Spleen (tissue), 7 donors: ENCODE results near the gene FKBP8.

ENCODE experiments used
- CTCF ChIP-seq, 11 experiments: fragments of 200-600 bp in 7 of 11; fragments of 450-650 bp in 4 of 11; sonication (generic) in 4 of 11; IDR thresholded peaks in 8 of 11; conservative IDR thresholded peaks in 3 of 11; 1 replicate in 7 of 11; 2 replicates in 4 of 11; pipeline versions ENCODE4 v1.4.0 to v1.8.0; 2016 to 2021; ENCODE audit warnings: antibody characterized with exemption in 11 of 11, inconsistent platforms in 4 of 11, mild to moderate bottlenecking in 1 of 11
- POLR2A ChIP-seq, 3 donors: fragments of 450-650 bp; IDR thresholded peaks; one replicate each; pipeline ENCODE4 v1.5.1; 2017; ENCODE audit warnings: antibody characterized with exemption in 3 of 3, mild to moderate bottlenecking in 1 of 3
- POLR2AphosphoS5 ChIP-seq, 3 donors: sonication (generic); formaldehyde crosslinking; IDR thresholded peaks; one replicate each; pipeline ENCODE4 v1.5.1; 2017; ENCODE audit warnings: antibody characterized with exemption in 3 of 3
- donor health status: DM: no; HTN: no; CAD: no; lungs with moderate emphysema.
- donor health status: DM: no; HTN: no; CAD: no.
- donor health status: DM: no; HTN: no; CAD: no.

GRCh38 chr19:18541992-18542940 lies 1.1 kb downstream of the FKBP8 start:
- TF ChIP-seq CTCF (IDR thresholded peaks at IDR 0.05 in 8 of 11, conservative IDR thresholded peaks at IDR 0.05 in 3 of 11) (no peak), POLR2A (IDR thresholded peaks at IDR 0.05) (no peak), POLR2AphosphoS5 (IDR thresholded peaks at IDR 0.05) (no peak)
